ENCODE measurements around the gene ARIH1. TPM values are rescaled to one million over a fixed set of nuclear protein-coding genes. Genes with fewer than 3 reads are reported as not detected.

ARIH1 gene
- total and polyA plus RNA-seq, 2 donors (not counting 3 experiments of a cell fraction or from before 2014, with no cell fraction given), result 25.1 to 144 TPM

DNA sequence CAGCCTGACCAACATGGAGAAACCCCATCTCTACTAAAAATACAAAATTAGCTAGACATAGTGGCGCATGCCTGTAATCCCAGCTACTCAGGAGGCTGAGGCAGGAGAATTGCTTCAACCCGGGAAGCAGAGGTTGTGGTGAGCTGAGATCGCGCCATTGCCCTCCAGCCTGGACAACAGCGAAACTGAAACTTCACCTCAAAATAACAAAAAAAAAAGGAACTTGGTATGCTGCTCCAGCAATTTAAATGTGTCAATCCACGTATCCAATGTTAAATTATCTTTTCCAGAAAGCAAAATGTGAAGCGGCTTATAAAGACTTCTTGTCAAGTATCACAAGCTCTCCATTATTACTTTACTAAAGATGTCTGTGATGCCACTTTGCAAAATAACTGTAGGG is 9.9 kb upstream of the ARIH1 start:
- CTCF ChIA-PET, result interaction anchor here (1.2 kb wide), 1 partner anchor 10 kb away, joined by 3 read pairs; the partner anchor contains the start of gene ARIH1
- Histone ChIP-seq H3K9ac (replicated peaks; ENCODE audit: extremely low read depth, insufficient read depth, low read length) (no peak overlapping the region), H3K9me1 (replicated peaks; ENCODE audit: control insufficient read depth, extremely low read depth, insufficient read depth, low read length) (no peaks in the 10 kb centered on the region), H3K27me3 (ENCODE audit: control insufficient read depth in 2 of 2, insufficient read depth in 2 of 2, low read length in 2 of 2) (no peaks in the 10 kb centered on the region), H2AFZ (ENCODE audit: low read depth, low read length) (no peak overlapping the region), H3K4me3 (replicated peaks in 1 of 3; ENCODE audit: insufficient read depth in 1 of 3, low read depth in 1 of 3, low read length in 3 of 3) (no peak overlapping the region), H3K4me2 (ENCODE audit: insufficient read depth, low read length) (no peak overlapping the region), H3K27ac (ENCODE audit: insufficient read depth, low read depth, low read length) (no peak overlapping the region), H3K36me3 (ENCODE audit: control insufficient read depth in 2 of 2, extremely low read depth in 1 of 2, insufficient read depth in 2 of 2, low read length in 2 of 2) (no peaks in the 10 kb centered on the region), H3K4me1 (ENCODE audit: control insufficient read depth, extremely low read depth, insufficient read depth, low read length) (no peaks in the 10 kb centered on the region), H4K20me1 (replicated peaks; ENCODE audit: control insufficient read depth, extremely low read depth, insufficient read depth, low read length) (no peaks in the 10 kb centered on the region), H3K9me3 (replicated peaks; ENCODE audit: control insufficient read depth, insufficient read depth, low read length) (no peaks in the 10 kb centered on the region), H3K79me2 (ENCODE audit: control insufficient read depth, insufficient read depth, low read length) (no peaks in the 10 kb centered on the region)
- intact Hi-C loops (cut with micrococcal nuclease) (no loop called here), dilution Hi-C loops (cut with MboI; ENCODE audit: extremely low pct_ligation_motif_present, low sequenced_read_pairs) (no loop called here)
- BruUV-seq (replicated peaks), result no TSS peak
- TF ChIP-seq POLR2AphosphoS5 (IDR thresholded peaks at IDR 0.05; ENCODE audit: insufficient read depth, low read depth, low read length) (no peak), FOS (IDR thresholded peaks at IDR 0.05; ENCODE audit: borderline replicate concordance, insufficient read depth, low read length) (no peak), JUN (IDR thresholded peaks at IDR 0.05; ENCODE audit: borderline replicate concordance, insufficient read depth, insufficient read length, low read depth) (no peak)
- POLR2A ChIA-PET, result no interaction called here
- FAIRE-seq (no peak), DNase-seq (ENCODE audit: low read depth, low spot score) (no peak)

DNA sequence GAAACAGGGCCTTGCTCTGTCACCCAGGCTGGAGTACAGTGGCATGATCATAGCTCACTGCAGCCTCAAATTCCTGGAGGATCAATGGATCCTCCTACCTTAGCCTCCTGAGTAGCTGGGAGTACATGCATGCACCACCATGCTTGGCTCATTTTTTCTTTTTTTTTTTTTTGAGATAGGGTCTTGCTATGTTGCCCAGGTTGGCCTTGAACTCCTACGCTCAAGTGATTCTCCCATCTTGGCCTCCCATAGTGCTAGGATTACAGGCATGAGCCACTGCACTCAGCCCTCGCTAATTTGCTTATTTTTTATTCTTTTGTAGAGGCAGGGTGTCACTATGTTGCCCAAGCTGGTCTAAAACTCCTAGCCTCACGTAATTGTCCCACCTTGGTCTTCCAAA is 6.0 kb upstream of the ARIH1 start:
- FAIRE-seq (no peak), DNase-seq (ENCODE audit: low read depth, low spot score) (no peak)
- no peak overlapping the region for H3K4me3 ChIP-seq (replicated peaks in 1 of 3; ENCODE audit: insufficient read depth in 1 of 3, low read depth in 1 of 3, low read length in 3 of 3)
- intact Hi-C loops (cut with micrococcal nuclease), result no loop called here
- no peak overlapping the region for H3K4me2 ChIP-seq (ENCODE audit: insufficient read depth, low read length)
- ChIA-PET POLR2A (no interaction called here), CTCF (interaction anchor here (0.6 to 0.7 kb wide), 2 partner anchors 25 to 62 kb away, joined by 3 to 4 read pairs; no protein-coding TSS in a partner anchor)
- H3K36me3 ChIP-seq (ENCODE audit: control insufficient read depth in 2 of 2, extremely low read depth in 1 of 2, insufficient read depth in 2 of 2, low read length in 2 of 2), result no peaks in the 10 kb centered on the region
- H3K9me1 ChIP-seq (replicated peaks; ENCODE audit: control insufficient read depth, extremely low read depth, insufficient read depth, low read length), result no peaks in the 10 kb centered on the region
- no peak for TF ChIP-seq GATA2 (IDR thresholded peaks at IDR 0.05; ENCODE audit: insufficient read depth, insufficient read length, low read depth, low read length)
- TF ChIP-seq, protein P1, sequence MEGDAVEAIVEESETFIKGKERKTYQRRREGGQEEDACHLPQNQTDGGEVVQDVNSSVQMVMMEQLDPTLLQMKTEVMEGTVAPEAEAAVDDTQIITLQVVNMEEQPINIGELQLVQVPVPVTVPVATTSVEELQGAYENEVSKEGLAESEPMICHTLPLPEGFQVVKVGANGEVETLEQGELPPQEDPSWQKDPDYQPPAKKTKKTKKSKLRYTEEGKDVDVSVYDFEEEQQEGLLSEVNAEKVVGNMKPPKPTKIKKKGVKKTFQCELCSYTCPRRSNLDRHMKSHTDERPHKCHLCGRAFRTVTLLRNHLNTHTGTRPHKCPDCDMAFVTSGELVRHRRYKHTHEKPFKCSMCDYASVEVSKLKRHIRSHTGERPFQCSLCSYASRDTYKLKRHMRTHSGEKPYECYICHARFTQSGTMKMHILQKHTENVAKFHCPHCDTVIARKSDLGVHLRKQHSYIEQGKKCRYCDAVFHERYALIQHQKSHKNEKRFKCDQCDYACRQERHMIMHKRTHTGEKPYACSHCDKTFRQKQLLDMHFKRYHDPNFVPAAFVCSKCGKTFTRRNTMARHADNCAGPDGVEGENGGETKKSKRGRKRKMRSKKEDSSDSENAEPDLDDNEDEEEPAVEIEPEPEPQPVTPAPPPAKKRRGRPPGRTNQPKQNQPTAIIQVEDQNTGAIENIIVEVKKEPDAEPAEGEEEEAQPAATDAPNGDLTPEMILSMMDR (IDR thresholded peaks at IDR 0.05; ENCODE audit: extremely low read depth in 1 of 2, insufficient read depth in 1 of 2, low read depth in 1 of 2, low read length in 2 of 2), result no peak
- no peak for TF ChIP-seq JUN (IDR thresholded peaks at IDR 0.05; ENCODE audit: borderline replicate concordance, insufficient read depth, insufficient read length, low read depth)
- no peak for TF ChIP-seq POLR2A (IDR thresholded peaks at IDR 0.05; ENCODE audit: low read depth, low read length)
- TF ChIP-seq EZH2 (IDR thresholded peaks at IDR 0.05; ENCODE audit: borderline replicate concordance, low read depth, low read length, severe bottlenecking), result no peak
- TF ChIP-seq POLR2AphosphoS5 (IDR thresholded peaks at IDR 0.05; ENCODE audit: insufficient read depth, low read depth, low read length), result no peak
- H2AFZ ChIP-seq (ENCODE audit: low read depth, low read length), result no peak overlapping the region
- H3K9me3 ChIP-seq (replicated peaks; ENCODE audit: control insufficient read depth, insufficient read depth, low read length), result no peaks in the 10 kb centered on the region
- no TSS peak for BruUV-seq (replicated peaks)
- dilution Hi-C loops (cut with MboI; ENCODE audit: extremely low pct_ligation_motif_present, low sequenced_read_pairs), result no loop called here
- H4K20me1 ChIP-seq (replicated peaks; ENCODE audit: control insufficient read depth, extremely low read depth, insufficient read depth, low read length), result no peaks in the 10 kb centered on the region
- no peaks in the 10 kb centered on the region for H3K27me3 ChIP-seq (ENCODE audit: control insufficient read depth in 2 of 2, insufficient read depth in 2 of 2, low read length in 2 of 2)
- no peaks in the 10 kb centered on the region for H3K79me2 ChIP-seq (ENCODE audit: control insufficient read depth, insufficient read depth, low read length)
- H3K9ac ChIP-seq (replicated peaks; ENCODE audit: extremely low read depth, insufficient read depth, low read length), result no peak overlapping the region
- no peak overlapping the region for H3K27ac ChIP-seq (ENCODE audit: insufficient read depth, low read depth, low read length)
- H3K4me1 ChIP-seq (ENCODE audit: control insufficient read depth, extremely low read depth, insufficient read depth, low read length), result peaks cover 3% of the 10 kb centered on the region

Measured in endothelial cell of umbilical vein (primary cell).